GM12878 (cell line): ENCODE data around the gene C5orf34. TPM values are rescaled to one million over a fixed set of nuclear protein-coding genes. Genes with fewer than 3 reads are reported as not detected.
A peak's percentile ranks its signal among the peaks of the same experiment; 100 is the strongest.

Experiments
- ATF3 ChIP-seq: IDR thresholded peaks from 2 replicates; pipeline ENCODE4 v1.6.1; 2011; ENCODE audit warnings: low read depth, mild to moderate bottlenecking, low read length, moderate library complexity, borderline replicate concordance; ENCODE audit errors: extremely low read depth
- BCLAF1 ChIP-seq: fragments of 450-650 bp; IDR thresholded peaks from 2 replicates; pipeline ENCODE4 v1.6.1; 2017; ENCODE audit warnings: antibody characterized with exemption, mild to moderate bottlenecking, moderate library complexity
- EGR1 ChIP-seq, 2 experiments: IDR thresholded peaks; 1 replicate in 1 of 2; 2 replicates in 1 of 2; pipeline ENCODE4 v1.6.1; 2011 to 2012; ENCODE audit warnings: low read depth in 2 of 2, low read length in 2 of 2, borderline replicate concordance in 1 of 2, mild to moderate bottlenecking in 1 of 2, moderate library complexity in 1 of 2
- EZH2 ChIP-seq: IDR thresholded peaks from 2 replicates; pipeline ENCODE4 v1.6.1; 2012; ENCODE audit warnings: low read depth, mild to moderate bottlenecking, control low read depth, inconsistent platforms, low read length, borderline replicate concordance; ENCODE audit not compliant: control insufficient read depth
- MLLT1 ChIP-seq: fragments of 450-650 bp; IDR thresholded peaks from 2 replicates; pipeline ENCODE4 v1.6.1; 2016; ENCODE audit warnings: mild to moderate bottlenecking
- PKNOX1 ChIP-seq: fragments of 450-650 bp; IDR thresholded peaks from 2 replicates; pipeline ENCODE4 v1.6.1; 2016; ENCODE audit warnings: mild to moderate bottlenecking
- PRDM15 ChIP-seq: fragments of 450-650 bp; formaldehyde crosslinking; IDR thresholded peaks from 2 replicates; pipeline ENCODE4 v1.4.0; 2020; ENCODE audit warnings: mild to moderate bottlenecking, moderate library complexity
- RBBP5 ChIP-seq: fragments of 200-600 bp; sonication (generic); conservative IDR thresholded peaks from 2 replicates; pipeline ENCODE4 v1.6.1; 2016
- RELB ChIP-seq: fragments of 450-650 bp; IDR thresholded peaks from 2 replicates; pipeline ENCODE4 v1.6.1; 2017; ENCODE audit warnings: low read depth, mild to moderate bottlenecking, moderate library complexity
- SMAD1 ChIP-seq: fragments of 450-650 bp; IDR thresholded peaks from 2 replicates; pipeline ENCODE4 v1.6.1; 2018; ENCODE audit warnings: mild to moderate bottlenecking, low read depth; ENCODE audit not compliant: partially characterized antibody
- STAT1 ChIP-seq: fragments of 450-650 bp; conservative IDR thresholded peaks from 2 replicates; pipeline ENCODE4 v1.6.1; 2014; ENCODE audit warnings: antibody characterized with exemption, mild to moderate bottlenecking
- ZBTB33 ChIP-seq: fragments of 450-650 bp; IDR thresholded peaks from 2 replicates; pipeline ENCODE4 v1.6.1; 2017; ENCODE audit warnings: mild to moderate bottlenecking
- ZNF207 ChIP-seq: fragments of 450-650 bp; IDR thresholded peaks from 2 replicates; pipeline ENCODE4 v1.6.1; 2014; ENCODE audit warnings: antibody characterized with exemption, mild to moderate bottlenecking, borderline replicate concordance
- ZSCAN29 ChIP-seq: fragments of 450-650 bp; IDR thresholded peaks from 2 replicates; pipeline ENCODE4 v1.6.1; 2017; ENCODE audit warnings: mild to moderate bottlenecking, moderate library complexity
- polyA plus RNA-seq, 11 experiments: library from polyadenylated mRNA; depleted of rRNA in 4 of 11; unstranded in 6 of 11; stranded (reverse) in 5 of 11; fragments of >200 nt; fragmentation: Nextera tagmentation in 4 of 11; fragmentation: Illumina TruSeq in 1 of 11; extraction: Ambion mirVana in 4 of 11; extraction: Trizol in 1 of 11; gene quantifications; 1 replicate in 1 of 11; 2 replicates in 10 of 11; pipeline versions ENCODE4 v1.2.1 to v1.2.3, GENCODE V29; 2011 to 2016; ENCODE audit warnings: inconsistent platforms in 2 of 11, missing spikeins in 2 of 11, low read depth in 1 of 11
- total RNA-seq, 4 experiments: library from RNA; depleted of rRNA in 3 of 4; stranded (reverse); fragments of >200 nt in 3 of 4; fragmentation: Illumina TruSeq in 1 of 4; extraction: Trizol in 1 of 4; gene quantifications; 2 replicates each; pipeline versions ENCODE4 v1.2.1 to v1.2.3, GENCODE V29; 2013 to 2021

C5orf34 gene
- total and polyA plus RNA-seq, 10 of the 15 experiments (the other 5 are each of a cell fraction or from before 2014, with no cell fraction given) = 6.1 to 15.1 (median 10.0) TPM

- TF ChIP-seq RELB (no peak), ZNF207 (no peak), EGR1 (IDR thresholded peaks at IDR 0.05; ENCODE audit: borderline replicate concordance in 1 of 2, low read depth in 2 of 2, low read length in 2 of 2) (peak in 1 of 2 experiments; percentile 84; a peak in 2 of 3 replicates), BCLAF1 (no peak), ZBTB33 (no peak), STAT1 (0 out of 2 replicates have a peak, but pooled peaks have one; percentile 65), ATF3 (no peak), SMAD1 (peak; percentile 56), EZH2 (no peak), MLLT1 (no peak), PRDM15 (CRISPR knock-in tag) (no peak), PKNOX1 (no peak), ZSCAN29 (no peak), RBBP5 (no peak; the same call in 1 of the 2 replicates)
These were observed 31.4 kb downstream of the C5orf34 start, which contains the start of gene TMEM267 (continued) for GRCh38 chr5:43483298-43484105.
